Left lobe of liver (tissue), 2 donors: ENCODE data around the gene PARD3. TPM values are rescaled to one million over a fixed set of nuclear protein-coding genes. Genes with fewer than 3 reads are reported as not detected.
"Not testable (repeated sequence)": the region's sequence is repeated elsewhere in the genome, so short reads cannot be mapped to it uniquely, and the experiment has no call there.

Experiments
- ATAC-seq: fragments of 200-7000 bp; cut with Tn5 transposase; one replicate; pipeline ENCODE4 v1.9.1; 2020; ENCODE audit warnings: mild to moderate bottlenecking, moderate library complexity
- DNase-seq: peaks from one replicate; pipeline ENCODE4 v3.0.0-alpha.2; 2020; ENCODE audit warnings: low spot score
- total RNA-seq: library from RNA; stranded (reverse); gene quantifications from one replicate; pipeline ENCODE4 v1.2.1, GENCODE V29; 2021
- donor health status: DM: no; HTN: no; CAD: no; lungs with moderate emphysema.
- donor health status: DM: no; HTN: yes; CAD: no.

PARD3 gene
- total RNA-seq, 1 donor from 2014 or later, result 19.1 TPM

DNA sequence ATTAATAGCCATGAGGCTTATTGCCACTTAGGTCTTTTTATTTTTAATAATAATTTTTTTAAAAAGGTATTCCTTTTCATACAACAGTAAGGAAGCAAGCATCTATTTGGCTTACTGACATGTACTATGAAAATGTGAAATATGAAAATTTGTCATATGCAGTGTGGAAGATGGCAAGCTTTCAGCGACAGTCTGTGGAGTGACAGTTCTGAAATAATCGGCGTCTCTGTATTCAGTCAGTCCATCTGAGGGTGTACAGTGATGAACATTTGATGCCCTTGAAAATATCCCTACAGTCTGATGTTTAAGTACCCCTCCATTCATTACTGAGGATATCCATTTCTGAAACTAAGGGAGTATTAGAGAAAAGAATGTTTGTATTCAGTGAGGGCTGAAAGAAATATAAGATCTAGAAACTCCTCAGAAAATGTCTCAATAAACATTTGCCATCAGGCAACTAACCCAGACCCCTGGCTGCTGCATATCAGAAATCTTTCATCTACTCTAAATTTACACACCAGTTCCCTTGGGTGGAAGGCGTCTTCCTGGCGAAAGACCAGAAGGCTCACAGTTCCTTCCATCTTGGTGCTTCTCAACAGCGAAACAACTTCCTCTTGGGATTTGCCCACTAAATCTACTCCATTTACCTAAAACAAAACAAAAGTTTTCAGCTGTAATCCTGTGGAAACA, 440.6 kb downstream of the PARD3 start:
- ATAC-seq (no peak), DNase-seq (no peak)

DNA sequence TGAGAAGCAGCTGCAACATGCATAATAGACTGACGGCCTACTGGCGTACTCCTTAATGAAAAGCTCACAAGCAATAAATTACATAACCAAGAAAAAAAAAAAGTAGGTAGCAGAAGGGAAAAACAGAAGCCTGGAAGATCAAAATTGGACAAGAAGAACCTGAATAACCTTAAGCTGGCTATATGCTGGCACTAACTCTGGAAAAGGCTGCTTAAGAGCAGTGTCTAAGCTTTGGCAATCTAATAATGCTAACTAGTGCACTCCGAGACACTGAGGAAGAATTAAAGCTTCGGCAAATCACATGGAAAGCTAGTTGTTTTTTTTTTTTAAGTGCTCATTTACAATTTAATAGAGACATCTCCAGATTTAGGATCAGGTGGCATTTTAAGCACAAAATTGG, 441.9 kb downstream of the PARD3 start:
- DNase-seq, result no peak
- ATAC-seq, result no peak

DNA sequence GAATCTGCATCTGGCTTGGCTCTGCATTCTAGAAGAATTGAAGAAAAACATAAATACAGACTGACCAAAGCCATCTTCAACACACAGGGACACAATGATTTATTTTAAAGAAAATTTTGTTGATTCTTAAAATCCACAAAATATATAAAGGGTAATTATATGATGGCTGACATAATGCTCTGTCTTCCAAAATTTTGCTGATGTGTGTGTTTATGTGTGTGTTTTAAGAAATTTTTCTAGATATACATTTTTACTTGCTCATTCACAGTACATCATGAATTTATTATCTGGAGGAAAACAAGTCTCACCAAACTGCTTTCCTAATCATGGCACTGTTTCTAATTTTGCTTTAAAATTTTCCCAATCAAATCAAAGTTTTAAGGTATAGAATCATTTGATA, 442.6 kb downstream of the PARD3 start:
- ATAC-seq (no peak), DNase-seq (no peak)

DNA sequence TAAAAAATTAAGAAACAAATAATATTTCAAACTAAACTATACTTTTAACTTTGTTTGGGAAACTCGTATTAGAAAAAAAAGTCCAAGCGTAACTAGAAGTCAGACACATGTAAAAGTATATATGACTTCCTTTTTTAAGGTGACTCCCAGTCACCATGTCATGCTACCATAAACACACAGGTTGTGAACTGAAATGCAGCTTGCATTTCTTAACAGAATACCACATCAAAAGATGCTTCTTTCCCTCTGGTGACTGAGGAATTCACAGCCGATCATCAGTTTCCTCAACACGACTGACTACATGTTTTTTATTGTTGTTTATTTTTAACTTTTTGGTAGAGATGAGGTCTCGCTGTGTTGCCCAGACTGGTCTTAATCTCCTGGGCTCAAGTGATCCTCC, 445.0 kb downstream of the PARD3 start:
- ATAC-seq, result no peak
- DNase-seq, result no peak

DNA sequence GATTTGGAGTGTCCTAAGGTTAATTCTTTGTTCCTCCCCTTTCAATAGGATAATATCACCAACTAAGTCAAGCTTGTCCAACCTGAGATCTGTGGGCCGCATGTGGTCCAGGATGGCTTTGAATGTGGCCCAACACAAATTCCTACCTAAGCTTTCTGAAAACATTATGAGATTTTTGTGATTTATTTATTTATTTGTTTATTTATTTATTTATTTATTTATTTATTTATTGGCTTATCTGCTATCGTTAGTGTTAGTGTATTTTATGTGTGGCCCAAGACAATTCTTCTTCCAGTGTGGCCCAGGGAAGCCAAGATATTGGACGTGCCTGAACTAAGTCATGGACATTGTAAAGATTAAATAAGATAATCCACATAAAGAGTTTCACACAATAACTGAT, 446.0 kb downstream of the PARD3 start:
- no peak for DNase-seq
- ATAC-seq, result no peak

DNA sequence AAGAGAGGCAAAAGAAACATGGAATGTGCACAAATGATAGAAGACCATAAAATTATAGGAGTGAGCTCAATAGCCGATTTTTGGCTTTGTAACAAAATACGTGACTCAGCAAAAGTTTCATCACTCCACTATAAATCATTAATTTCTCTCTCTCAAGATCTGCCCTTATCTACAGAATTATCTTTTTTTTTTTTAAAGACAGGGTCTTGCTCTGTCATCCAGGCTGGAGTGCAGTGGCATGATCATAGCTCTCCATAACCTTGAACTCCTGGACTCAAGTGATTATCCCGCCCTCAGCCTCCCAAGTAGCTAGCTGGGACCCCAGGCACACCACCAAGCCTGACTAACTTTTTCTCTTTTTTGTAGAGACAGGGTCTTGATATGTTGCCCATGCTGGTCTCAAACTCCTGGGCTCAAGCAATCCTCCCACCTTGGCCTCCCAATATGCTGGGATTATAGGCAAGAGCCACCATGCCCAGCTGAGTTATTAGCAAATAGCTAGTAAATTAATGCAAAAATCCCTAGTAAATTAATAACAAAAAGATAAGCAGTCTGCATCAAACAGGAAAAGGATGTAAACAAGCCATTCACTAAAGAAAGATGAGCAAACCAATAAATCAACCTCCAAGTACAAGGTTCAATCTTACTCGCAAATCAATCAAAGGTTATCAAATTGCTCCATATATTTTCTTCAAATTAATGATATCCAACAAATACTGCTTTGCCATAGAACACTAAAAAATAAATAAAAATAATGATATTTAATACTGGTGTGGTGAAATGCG, 450.7 kb downstream of the PARD3 start:
- peak; percentile 26 for ATAC-seq
- DNase-seq, result no peak

DNA sequence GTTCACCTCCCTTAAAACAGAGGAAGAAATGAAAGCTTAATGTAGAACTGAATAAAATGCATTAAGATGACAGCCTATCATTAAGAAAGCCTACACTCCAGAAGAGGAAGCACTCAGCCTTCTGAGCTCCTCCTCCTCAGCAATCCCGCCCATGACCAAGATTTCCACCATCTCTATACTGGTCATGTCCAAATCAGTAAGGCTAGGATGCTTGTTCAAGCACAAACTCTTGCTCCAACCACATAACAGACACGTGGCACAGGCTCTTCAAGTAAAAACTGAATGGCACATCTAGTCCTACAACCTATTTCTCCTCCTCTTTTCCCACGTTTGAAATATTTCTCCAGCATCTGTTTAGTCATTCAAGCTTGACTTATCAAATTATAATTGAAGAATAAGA, 454.1 kb downstream of the PARD3 start:
- no peak for ATAC-seq

DNA sequence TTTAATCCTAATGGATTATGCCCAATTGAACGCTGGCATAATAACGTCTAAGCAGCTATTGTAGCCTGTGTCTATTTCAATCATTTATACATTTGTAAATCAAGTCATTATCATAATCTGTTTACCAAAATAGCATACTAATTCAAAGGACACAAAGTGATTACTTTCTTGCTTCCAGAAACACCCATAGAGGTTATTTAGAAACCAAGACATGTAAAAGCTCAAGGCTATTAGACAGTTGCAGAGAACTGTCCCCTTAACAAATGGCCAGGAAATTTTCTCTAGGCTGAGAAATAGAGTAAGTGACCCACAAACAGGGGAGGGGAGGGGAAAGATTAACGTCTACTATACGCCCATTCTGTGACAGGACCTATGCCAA, 455.7 kb downstream of the PARD3 start:
- ATAC-seq, result no peak
- DNase-seq, result no peak

More for the DNA sequence above, 454.1 kb downstream of the PARD3 start:
- no peak for DNase-seq

DNA sequence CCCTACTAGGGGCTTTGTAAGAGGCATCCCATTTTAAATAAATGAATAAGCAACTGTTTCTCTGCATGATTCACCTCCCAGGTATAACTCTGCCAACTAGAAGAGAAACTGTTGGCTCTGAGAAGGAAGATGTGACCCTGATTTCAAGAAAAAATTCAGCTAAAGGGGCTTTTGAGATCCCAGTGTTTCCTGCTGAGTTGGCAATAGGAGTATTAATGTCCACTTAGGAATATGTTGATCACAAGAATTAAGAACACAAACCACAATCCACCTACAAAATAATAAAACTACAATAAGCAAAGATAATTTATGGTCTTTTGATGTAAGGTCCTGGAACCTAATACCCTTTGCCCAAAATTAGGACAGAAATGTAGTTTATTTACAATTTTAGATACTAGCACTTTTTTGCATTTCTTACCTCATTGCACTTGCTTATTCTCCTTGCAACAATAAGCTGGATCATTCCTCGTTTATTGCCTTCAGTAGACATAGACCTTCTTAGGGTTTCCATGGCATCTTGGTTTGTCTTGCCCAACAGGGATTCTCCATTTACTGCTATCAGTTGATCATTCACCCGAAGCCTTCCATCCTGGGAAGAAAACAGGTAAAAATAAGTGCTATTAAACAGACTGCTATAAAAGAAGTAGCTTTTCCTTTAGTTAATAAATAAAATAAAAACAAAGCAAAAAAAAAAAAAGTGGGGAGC, 456.2 kb downstream of the PARD3 start:
- ATAC-seq (no peak), DNase-seq (no peak)

DNA sequence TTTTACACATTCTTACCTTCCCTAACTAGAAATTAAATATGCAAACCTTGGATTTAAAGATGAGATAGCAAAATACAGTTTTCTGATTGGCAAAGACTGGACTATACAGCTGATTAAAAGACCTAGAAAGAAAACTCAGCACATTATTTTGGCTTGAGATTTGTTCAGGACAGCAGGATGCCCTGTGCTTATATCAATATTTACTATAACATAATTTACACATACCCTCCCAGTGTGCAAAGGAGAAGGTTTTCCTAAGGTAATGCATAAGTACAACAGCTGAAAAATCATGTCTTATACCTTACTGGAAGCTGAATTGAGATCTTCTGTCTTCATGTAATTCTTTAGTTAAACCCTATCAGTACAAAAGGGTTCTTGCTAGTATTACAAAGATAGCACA, 458.6 kb downstream of the PARD3 start:
- ATAC-seq (no peak), DNase-seq (no peak)

DNA sequence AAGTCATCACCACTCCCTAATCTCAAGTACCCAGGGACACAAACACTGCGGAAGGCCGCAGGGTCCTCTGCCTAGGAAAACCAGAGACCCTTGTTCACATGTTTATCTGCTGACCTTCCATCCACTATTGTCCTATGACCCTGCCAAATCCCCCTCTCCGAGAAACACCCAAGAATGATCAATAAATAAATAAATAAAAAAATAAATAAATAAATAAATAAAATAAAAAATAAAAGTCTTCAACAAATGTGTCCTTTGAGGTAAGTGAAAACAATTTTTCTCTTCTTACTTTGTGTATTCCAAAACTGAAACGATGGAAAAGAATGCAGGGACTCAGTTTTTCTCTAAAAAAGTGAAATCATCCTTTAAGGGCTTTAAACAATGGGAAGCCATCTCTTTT, 461.6 kb downstream of the PARD3 start:
- not testable (repeated sequence) for ATAC-seq, DNase-seq

DNA sequence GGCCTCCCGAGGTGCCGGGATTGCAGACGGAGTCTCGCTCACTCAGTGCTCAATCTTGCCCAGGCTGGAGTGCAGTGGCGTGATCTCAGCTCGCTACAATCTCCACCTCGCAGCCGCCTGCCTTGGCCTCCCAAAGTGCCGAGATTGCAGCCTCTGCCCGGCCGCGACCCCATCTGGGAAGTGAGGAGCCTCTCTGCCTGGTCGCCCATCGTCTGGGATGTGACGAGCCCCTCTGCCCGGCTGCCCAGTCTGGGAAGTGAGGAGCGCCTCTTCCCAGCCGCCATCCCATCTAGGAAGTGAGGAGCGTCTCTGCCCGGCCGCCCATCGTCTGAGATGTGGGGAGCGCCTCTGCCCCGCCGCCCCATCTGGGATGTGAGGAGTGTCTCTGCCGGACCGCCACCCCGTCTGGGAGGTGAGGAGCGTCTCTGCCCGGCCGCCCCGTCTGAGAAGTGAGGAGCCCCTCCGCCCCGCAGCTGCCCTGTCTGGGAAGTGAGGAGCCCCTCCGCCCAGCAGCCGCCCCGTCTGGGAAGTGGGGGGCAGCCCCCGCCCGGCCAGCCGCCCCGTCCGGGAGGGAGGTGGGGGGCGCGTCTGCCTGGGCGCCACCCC, 462.4 kb downstream of the PARD3 start:
- not testable (repeated sequence) for DNase-seq, ATAC-seq

DNA sequence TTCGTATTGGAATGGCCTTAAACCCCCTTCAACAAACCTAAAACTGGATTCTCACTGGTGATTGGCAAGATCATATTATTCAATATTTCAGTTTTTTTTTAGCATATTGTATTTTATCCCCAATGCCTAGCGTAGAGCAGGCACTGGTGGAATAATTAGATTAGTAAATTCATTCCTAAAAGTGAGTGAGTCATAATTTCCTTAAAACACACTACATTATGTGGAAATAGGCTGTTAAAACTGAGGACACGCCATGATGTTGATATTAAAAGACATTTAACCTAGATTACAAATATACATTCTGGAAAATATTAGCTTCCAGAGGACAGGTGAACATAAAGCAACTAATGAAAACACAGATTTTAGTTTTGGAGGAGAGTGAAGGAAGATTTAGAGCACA, 463.9 kb downstream of the PARD3 start:
- ATAC-seq (no peak), DNase-seq (no peak)

DNA sequence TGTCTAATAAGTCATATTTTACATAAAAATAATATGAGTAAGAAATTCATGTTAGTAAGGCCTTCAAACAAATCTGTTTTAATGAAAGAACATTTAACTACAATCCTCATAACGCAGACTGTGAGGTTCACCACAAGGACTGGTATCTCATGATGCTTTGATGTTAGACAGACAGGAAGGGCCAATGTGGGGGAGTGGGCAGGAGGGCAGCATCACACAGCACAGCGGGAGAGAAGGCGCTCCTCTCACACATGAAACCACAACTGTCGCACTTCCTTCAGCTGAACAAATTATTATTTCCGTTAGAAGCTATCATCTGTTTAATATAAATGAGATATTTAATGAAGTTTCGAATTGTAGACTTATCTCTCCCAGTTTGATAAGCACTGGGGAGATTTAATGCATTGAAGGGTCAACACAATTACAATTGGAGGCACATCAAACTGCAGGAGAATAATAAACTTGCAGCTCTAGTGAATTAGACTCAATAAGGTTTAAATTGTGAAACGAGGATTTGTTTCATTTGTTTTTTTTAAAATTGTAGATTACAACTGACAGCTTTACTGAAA, 466.1 kb downstream of the PARD3 start:
- no peak for DNase-seq
- ATAC-seq, result no peak

DNA sequence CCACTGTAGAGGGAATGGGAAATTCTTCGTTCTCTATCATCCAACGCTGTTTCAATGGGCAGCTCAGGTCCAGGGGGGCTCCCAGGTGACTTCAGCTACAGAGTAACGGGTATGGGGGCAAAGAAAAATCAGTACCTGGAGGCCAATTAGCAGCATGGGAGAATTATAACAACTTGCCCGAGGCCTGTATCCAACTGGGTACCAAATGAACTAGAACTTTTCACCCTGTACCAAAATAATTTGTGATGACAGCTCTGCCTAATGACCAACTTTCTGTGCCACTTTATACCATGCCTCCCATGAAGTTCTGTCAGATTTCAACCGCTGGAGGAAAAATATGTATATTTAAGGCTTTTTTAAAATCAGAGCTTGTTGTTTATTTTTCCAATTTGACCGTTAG, 467.1 kb downstream of the PARD3 start:
- DNase-seq (no peak), ATAC-seq (no peak)

DNA sequence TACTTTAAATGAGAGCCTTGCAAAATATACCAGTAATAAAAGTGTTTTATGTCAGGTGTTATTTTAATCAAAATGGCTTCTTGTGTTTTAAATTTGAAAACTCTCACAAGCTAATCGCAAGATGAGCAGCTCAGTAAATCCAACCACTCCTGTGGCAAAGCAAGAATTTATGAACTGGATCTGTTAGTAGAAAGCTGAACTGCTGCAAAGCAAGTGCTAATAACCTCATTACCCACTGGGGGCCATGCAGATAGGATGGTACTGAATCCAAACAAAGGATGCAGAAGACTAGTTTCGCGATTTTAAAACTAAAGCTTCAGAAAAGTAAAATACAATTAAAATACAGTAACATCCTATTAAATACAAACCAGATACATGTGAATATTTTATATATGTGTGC, 468.0 kb downstream of the PARD3 start:
- DNase-seq, result no peak
- no peak for ATAC-seq

DNA sequence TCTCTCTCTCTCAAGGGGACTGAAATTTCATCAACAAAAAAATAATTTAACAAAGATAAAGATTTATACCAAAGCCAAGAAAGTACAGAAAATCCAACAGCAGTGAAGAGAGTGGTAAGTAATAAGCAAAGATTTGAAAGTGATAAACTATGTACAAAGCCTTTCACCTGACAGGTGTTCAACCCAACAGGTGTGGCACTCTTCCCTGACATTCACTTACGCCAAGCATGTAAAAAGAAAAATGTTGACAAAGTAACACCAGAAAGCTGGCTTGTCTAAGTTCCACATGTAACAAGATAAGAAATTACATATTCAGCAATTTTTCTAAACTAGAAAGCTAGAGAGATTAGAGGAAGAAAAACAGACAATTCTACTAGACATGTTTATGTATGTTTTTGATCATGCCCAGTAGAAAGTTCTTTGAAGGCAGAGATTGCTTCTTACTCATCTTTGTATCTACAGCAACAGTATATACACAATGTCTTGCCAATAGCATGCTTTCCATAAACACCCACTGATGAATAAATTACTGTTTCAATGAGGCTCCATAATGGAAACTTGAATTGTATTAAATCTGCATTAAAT, 468.5 kb downstream of the PARD3 start:
- DNase-seq (no peak), ATAC-seq (no peak)

DNA sequence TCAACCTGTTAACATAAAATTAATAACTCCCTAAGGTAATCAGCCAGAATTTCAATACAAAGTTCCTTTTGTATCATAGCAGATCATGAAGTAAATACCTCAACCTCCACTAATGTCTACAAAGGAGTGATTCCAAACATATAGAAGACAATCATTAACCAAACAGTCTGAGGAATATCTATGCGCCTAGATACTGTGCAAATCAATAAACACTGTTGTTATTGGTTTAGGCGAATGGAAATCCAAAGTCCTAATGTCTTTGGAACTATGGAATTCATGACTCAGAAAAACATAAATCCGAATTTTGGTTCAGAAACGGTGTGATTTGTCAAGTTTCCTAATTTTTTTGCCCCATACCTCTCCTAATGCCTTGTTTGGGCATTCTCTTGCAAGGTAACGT, 469.7 kb downstream of the PARD3 start:
- DNase-seq, result no peak
- no peak for ATAC-seq

DNA sequence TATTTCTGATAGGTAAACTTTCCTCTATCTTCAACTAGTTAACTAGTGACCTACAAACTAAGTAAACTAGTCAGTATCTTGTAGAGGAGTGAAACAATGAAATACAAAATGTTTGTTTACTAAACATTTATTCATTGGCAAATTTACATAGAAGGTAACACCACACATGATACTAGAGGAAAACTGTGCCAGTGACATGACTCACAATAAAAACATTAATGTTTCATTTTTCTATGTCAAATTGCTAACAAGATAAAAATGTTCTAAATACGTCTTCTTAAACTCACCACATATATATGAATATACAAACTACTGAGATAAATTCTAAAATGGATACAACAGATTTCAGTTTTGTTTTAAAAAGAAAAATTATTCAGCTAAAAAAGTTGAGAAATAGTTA, 471.3 kb downstream of the PARD3 start:
- ATAC-seq, result no peak

DNA sequence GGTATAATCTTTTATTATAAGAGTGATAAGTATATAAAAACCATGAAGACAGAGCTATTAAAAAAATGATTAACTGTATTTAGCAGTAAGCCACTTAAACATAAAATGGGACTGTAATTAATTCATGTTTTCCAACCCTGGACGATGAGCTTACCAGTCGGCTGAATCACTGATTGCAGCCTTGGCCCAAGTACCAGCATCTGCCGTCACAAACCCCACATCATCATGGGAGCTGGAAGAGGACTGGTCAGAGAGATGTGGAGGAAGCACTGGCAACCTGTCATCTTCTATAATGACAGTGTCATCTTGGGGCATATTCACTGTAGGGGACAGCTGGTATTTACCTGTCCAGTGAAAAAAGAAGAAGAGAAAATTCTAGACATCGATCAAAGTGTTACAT, 473.6 kb downstream of the PARD3 start:
- ATAC-seq (no peak), DNase-seq (no peak)

More for the DNA sequence above, 471.3 kb downstream of the PARD3 start:
- no peak for DNase-seq

DNA sequence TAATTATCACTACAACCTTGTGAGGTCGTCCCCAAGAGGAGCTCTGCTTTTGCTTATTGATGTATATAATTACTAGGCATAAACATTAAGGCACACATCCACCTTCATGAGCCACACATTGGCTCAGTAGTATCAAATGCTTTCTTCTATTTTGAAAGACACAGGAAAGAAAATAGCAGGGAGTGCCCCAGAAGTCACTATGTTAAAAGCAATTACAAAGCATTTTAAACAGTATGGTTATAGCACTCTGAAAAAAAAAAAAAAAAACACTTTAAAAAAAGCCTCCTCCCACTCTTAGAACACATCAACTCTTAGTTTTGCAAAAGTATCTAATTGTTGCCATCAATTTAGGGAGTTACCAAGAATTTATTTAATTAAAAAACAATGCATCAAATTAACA, 474.2 kb downstream of the PARD3 start:
- DNase-seq, result no peak
- no peak for ATAC-seq
